ENCODE results near the gene TTL. TPM values are rescaled to one million over a fixed set of nuclear protein-coding genes. Genes with fewer than 3 reads are reported as not detected.
A peak's percentile ranks its signal among the peaks of the same experiment; 100 is the strongest.

The TTL gene
- total and polyA plus RNA-seq, 4 donors = 3.6 to 9.5 (median 7.1) TPM

DNA sequence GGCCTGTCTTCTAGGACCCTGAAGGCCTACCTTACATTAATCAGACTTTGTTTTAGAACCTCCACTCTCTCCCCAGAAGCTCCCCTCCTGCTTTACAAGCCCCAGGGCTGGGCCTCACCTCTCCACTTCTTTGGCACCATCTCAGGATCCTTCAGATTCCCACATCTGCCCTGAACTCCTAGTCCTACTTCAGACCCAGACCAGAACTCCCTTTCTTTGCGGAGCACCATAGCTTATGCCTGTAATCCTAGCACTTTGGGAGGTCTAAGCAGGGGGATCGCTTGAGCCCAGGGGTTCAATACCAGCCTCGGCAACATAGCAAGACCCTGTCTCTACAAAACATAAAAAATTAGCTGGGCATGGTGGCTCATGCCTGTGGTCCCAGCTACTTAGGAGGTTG is 103.4 kb downstream of the TTL start:
- no peaks in the 10 kb centered on the region for H3K9me3 ChIP-seq (ENCODE audit: control insufficient read depth in 4 of 4, low read length in 3 of 4)
- no peak overlapping the region for H3K27ac ChIP-seq (ENCODE audit: low read depth in 1 of 2, low read length in 2 of 2)
- WGBS = 99% methylated on average over 3 of the region's 3 CpGs
- H3K9ac ChIP-seq (ENCODE audit: low read depth in 1 of 2, low read length in 2 of 2) = peak overlapping the region in 1 of 2 donors; percentile 87
- no peak for DNase-seq (ENCODE audit: low spot score)
- peaks cover 5 to 31% (median 18%) of the 10 kb centered on the region in 4 donors for H3K4me1 ChIP-seq (ENCODE audit: control insufficient read depth in 4 of 4, insufficient read depth in 4 of 4, low read length in 3 of 4)
- TF ChIP-seq EGR1 (IDR thresholded peaks at IDR 0.05; ENCODE audit: low read depth in 2 of 2) (no peak), HNF4G (IDR thresholded peaks at IDR 0.05) (no peak), YY1 (IDR thresholded peaks at IDR 0.05) (no peak), HNF4A (conservative IDR thresholded peaks at IDR 0.05) (no peak), RXRA (IDR thresholded peaks at IDR 0.05) (no peak), NR2F2 (IDR thresholded peaks at IDR 0.05) (no peak), JUND (IDR thresholded peaks at IDR 0.05) (no peak), FOXA1 (IDR thresholded peaks at IDR 0.05) (no peak), SP1 (IDR thresholded peaks at IDR 0.05) (no peak), RAD21 (IDR thresholded peaks at IDR 0.05) (no peak)
- TF ChIP-seq, protein P1, sequence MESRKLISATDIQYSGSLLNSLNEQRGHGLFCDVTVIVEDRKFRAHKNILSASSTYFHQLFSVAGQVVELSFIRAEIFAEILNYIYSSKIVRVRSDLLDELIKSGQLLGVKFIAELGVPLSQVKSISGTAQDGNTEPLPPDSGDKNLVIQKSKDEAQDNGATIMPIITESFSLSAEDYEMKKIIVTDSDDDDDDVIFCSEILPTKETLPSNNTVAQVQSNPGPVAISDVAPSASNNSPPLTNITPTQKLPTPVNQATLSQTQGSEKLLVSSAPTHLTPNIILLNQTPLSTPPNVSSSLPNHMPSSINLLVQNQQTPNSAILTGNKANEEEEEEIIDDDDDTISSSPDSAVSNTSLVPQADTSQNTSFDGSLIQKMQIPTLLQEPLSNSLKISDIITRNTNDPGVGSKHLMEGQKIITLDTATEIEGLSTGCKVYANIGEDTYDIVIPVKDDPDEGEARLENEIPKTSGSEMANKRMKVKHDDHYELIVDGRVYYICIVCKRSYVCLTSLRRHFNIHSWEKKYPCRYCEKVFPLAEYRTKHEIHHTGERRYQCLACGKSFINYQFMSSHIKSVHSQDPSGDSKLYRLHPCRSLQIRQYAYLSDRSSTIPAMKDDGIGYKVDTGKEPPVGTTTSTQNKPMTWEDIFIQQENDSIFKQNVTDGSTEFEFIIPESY (IDR thresholded peaks at IDR 0.05) = no peak
- TF ChIP-seq, protein P2, sequence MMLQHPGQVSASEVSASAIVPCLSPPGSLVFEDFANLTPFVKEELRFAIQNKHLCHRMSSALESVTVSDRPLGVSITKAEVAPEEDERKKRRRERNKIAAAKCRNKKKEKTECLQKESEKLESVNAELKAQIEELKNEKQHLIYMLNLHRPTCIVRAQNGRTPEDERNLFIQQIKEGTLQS (IDR thresholded peaks at IDR 0.05) = no peak
- TF ChIP-seq, protein P3, sequence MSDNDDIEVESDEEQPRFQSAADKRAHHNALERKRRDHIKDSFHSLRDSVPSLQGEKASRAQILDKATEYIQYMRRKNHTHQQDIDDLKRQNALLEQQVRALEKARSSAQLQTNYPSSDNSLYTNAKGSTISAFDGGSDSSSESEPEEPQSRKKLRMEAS (IDR thresholded peaks at IDR 0.05) = no peak
- TF ChIP-seq, protein P4, sequence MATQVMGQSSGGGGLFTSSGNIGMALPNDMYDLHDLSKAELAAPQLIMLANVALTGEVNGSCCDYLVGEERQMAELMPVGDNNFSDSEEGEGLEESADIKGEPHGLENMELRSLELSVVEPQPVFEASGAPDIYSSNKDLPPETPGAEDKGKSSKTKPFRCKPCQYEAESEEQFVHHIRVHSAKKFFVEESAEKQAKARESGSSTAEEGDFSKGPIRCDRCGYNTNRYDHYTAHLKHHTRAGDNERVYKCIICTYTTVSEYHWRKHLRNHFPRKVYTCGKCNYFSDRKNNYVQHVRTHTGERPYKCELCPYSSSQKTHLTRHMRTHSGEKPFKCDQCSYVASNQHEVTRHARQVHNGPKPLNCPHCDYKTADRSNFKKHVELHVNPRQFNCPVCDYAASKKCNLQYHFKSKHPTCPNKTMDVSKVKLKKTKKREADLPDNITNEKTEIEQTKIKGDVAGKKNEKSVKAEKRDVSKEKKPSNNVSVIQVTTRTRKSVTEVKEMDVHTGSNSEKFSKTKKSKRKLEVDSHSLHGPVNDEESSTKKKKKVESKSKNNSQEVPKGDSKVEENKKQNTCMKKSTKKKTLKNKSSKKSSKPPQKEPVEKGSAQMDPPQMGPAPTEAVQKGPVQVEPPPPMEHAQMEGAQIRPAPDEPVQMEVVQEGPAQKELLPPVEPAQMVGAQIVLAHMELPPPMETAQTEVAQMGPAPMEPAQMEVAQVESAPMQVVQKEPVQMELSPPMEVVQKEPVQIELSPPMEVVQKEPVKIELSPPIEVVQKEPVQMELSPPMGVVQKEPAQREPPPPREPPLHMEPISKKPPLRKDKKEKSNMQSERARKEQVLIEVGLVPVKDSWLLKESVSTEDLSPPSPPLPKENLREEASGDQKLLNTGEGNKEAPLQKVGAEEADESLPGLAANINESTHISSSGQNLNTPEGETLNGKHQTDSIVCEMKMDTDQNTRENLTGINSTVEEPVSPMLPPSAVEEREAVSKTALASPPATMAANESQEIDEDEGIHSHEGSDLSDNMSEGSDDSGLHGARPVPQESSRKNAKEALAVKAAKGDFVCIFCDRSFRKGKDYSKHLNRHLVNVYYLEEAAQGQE (IDR thresholded peaks at IDR 0.05) = no peak
- peak overlapping the region in 2 of 3 donors; percentile 66 to 98 for H3K4me3 ChIP-seq (ENCODE audit: low read depth in 1 of 3, low read length in 3 of 3)
- H3K27me3 ChIP-seq (ENCODE audit: control insufficient read depth in 4 of 4, insufficient read depth in 4 of 4, low read length in 3 of 4) = no peaks in the 10 kb centered on the region
- H3K36me3 ChIP-seq (ENCODE audit: control insufficient read depth in 4 of 4, insufficient read depth in 3 of 4, low read depth in 1 of 4, low read length in 3 of 4) = peaks cover 0 to 5% (median 0%) of the 10 kb centered on the region in 4 donors

DNA sequence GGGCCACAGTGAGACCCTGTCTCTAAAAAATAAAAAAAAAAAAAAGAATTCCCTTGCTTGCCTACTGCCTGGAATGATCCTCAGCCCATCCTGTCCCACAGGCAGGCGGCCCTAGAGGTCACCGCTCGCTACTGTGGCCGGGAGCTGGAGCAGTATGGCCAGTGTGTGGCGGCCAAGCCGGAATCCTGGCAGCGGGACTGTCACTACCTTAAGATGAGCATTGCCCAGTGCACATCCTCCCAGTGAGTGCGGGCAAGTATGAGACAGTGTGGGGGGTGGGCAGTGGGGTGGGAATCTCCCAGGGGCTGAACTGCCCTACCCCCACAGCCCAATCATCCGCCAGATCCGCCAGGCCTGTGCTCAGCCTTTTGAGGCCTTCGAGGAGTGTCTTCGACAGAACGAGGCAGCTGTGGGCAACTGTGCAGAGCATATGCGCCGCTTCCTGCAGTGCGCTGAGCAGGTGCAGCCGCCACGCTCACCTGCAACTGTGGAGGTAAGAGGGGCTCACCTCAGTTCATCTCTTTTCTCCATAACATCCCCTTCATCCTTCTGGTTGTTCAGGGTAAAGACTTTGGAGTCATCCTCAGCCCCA is 104.0 kb downstream of the TTL start:
- Histone ChIP-seq H3K4me3 (ENCODE audit: low read depth in 1 of 3, low read length in 3 of 3) (no peak overlapping the region), H3K36me3 (ENCODE audit: control insufficient read depth in 4 of 4, insufficient read depth in 3 of 4, low read depth in 1 of 4, low read length in 3 of 4) (peaks cover 0 to 5% (median 0%) of the 10 kb centered on the region in 4 donors), H3K9me3 (ENCODE audit: control insufficient read depth in 4 of 4, low read length in 3 of 4) (no peaks in the 10 kb centered on the region), H3K27me3 (ENCODE audit: control insufficient read depth in 4 of 4, insufficient read depth in 4 of 4, low read length in 3 of 4) (no peaks in the 10 kb centered on the region), H3K27ac (ENCODE audit: low read depth in 1 of 2, low read length in 2 of 2) (no peak overlapping the region), H3K4me1 (ENCODE audit: control insufficient read depth in 4 of 4, insufficient read depth in 4 of 4, low read length in 3 of 4) (peaks cover 5 to 31% (median 18%) of the 10 kb centered on the region in 4 donors), H3K9ac (ENCODE audit: low read depth in 1 of 2, low read length in 2 of 2) (no peak overlapping the region)
- DNase-seq (ENCODE audit: low spot score) = no peak
- TF ChIP-seq GABPA (IDR thresholded peaks at IDR 0.05 in 1 of 2, conservative IDR thresholded peaks at IDR 0.05 in 1 of 2) (no peak), YY1 (IDR thresholded peaks at IDR 0.05) (no peak), NR2F2 (IDR thresholded peaks at IDR 0.05) (no peak)
- TF ChIP-seq, protein P1 (IDR thresholded peaks at IDR 0.05) = no peak
- 97% methylated on average over 18 of the region's 18 CpGs for WGBS
